Measurements from ENCODE around the gene RFC4. TPM values are rescaled to one million over a fixed set of nuclear protein-coding genes. Genes with fewer than 3 reads are reported as not detected.

Gene RFC4
- total RNA-seq, 1 experiment from 2014 or later, result 107 TPM

- peak; percentile 88 for DNase-seq
- intact Hi-C loops (cut with micrococcal nuclease; ENCODE audit: unreplicated experiment), result loop anchor here (2.0 to 10.0 kb wide), 2 partner anchors 31 to 169 kb away; partner anchors contain the start of gene AHSG
- BruUV-seq (replicated peaks), result TSS peak; percentile 30
- Mint-ChIP-seq H3K36me3 (ENCODE audit: insufficient read depth, unreplicated experiment) (peaks cover 68% of the 10 kb centered on the region), H3K27me3 (ENCODE audit: unreplicated experiment) (peaks cover 17% of the 10 kb centered on the region), H3K9me3 (ENCODE audit: low read depth, unreplicated experiment) (no peaks in the 10 kb centered on the region), H3K4me1 (ENCODE audit: low read depth, unreplicated experiment) (peaks cover 47% of the 10 kb centered on the region), H3K27ac (ENCODE audit: unreplicated experiment) (peak overlapping the region; percentile 98), H3K4me3 (ENCODE audit: low read depth, unreplicated experiment) (peak overlapping the region; percentile 81)
- TF ChIP-seq CTCF (IDR thresholded peaks at IDR 0.05; ENCODE audit: unreplicated experiment), result no peak
- CTCF ChIA-PET, result interaction anchor here (1.2 to 2.5 kb wide), 5 partner anchors 31 to 194 kb away, joined by 3 to 10 read pairs (median 5); no protein-coding TSS in a partner anchor
These were observed 22.4 kb downstream of the RFC4 start for GRCh38 chr3:186783731-186784515.

- CTCF ChIA-PET, result interaction anchor here (1.4 to 2.5 kb wide), 4 partner anchors 30 to 166 kb away, joined by 3 to 10 read pairs (median 4); no protein-coding TSS in a partner anchor
- Mint-ChIP-seq H3K36me3 (ENCODE audit: insufficient read depth, unreplicated experiment) (peaks cover 61% of the 10 kb centered on the region), H3K4me1 (ENCODE audit: low read depth, unreplicated experiment) (peaks cover 40% of the 10 kb centered on the region), H3K27ac (ENCODE audit: unreplicated experiment) (peak within 1 kb of the TSS; percentile 98), H3K9me3 (ENCODE audit: low read depth, unreplicated experiment) (no peaks in the 10 kb centered on the region), H3K27me3 (ENCODE audit: unreplicated experiment) (peaks cover 17% of the 10 kb centered on the region), H3K4me3 (ENCODE audit: low read depth, unreplicated experiment) (peak within 1 kb of the TSS; percentile 81)
- BruUV-seq (replicated peaks), result no TSS peak
- intact Hi-C loops (cut with micrococcal nuclease; ENCODE audit: unreplicated experiment), result loop anchor here (2.0 to 10.0 kb wide), 2 partner anchors 30 to 168 kb away; partner anchors contain the start of gene AHSG
- no peak for TF ChIP-seq CTCF (IDR thresholded peaks at IDR 0.05; ENCODE audit: unreplicated experiment)
- DNase-seq, result peak; percentile 98
These were observed 23.1 kb downstream of the RFC4 start, which contains the start of gene EIF4A2 for GRCh38 chr3:186783058-186783730. Gene EIF4A2, plus strand, starts transcription at chr3:186783577. Its CDS starts 34 bp downstream, at chr3:186783611.

DNA sequence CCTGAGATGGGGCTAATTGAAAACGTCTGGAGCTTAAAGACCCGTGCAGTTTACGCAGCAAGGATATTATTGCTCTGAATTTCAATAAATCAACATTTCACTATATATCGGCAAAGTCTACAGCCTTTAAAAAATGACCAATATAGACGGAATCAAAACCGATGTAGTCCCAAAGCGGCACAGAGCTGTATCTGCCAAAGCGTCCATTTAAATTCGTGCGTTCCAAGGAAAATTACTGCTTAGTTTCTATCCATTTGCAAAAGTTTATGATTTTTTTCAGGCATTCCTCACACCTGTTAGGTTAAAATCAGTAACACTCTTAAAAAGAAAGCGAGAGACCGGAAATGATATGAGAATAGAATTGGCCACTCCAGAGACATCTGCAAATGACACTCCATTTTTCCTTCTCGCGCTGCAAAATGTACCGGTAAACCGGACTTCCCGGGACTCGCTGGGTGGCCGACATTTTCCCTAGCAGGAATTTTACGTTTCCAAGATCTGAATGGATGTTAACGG is 23.7 kb downstream of the RFC4 start:
- TSS peak; percentile 97 for BruUV-seq (replicated peaks)
- Mint-ChIP-seq H3K27ac (ENCODE audit: unreplicated experiment) (peak overlapping the region; percentile 98), H3K4me1 (ENCODE audit: low read depth, unreplicated experiment) (peaks cover 34% of the 10 kb centered on the region), H3K4me3 (ENCODE audit: low read depth, unreplicated experiment) (peak overlapping the region; percentile 81), H3K36me3 (ENCODE audit: insufficient read depth, unreplicated experiment) (peaks cover 55% of the 10 kb centered on the region), H3K27me3 (ENCODE audit: unreplicated experiment) (peaks cover 17% of the 10 kb centered on the region), H3K9me3 (ENCODE audit: low read depth, unreplicated experiment) (no peaks in the 10 kb centered on the region)
- CTCF ChIA-PET, result interaction anchor here (0.5 to 2.5 kb wide), 4 partner anchors 20 to 166 kb away, joined by 3 to 10 read pairs (median 4); no protein-coding TSS in a partner anchor
- intact Hi-C loops (cut with micrococcal nuclease; ENCODE audit: unreplicated experiment), result loop anchor here (2.0 to 10.0 kb wide), 2 partner anchors 30 to 168 kb away; partner anchors contain the start of gene AHSG
- no peak for DNase-seq
- TF ChIP-seq CTCF (IDR thresholded peaks at IDR 0.05; ENCODE audit: unreplicated experiment), result no peak

DNA sequence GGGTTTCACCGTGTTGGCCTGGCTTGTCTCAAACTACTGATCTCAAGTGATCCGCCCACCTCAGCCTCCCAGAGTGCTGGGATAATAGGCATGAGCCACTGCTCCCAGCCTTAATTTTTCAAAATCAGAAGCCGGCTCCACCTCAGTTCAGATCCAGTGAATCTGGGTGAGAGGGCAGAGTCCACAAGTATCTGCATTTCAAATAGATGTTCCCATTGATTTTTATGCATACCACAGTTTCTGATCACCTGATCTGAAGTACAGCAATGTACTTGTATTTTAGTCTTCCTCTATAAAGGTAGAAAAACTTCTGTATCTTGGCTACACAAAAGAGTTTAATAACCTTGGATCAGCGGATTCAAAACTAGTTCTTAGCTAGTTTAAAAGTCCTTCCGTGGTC is 27.1 kb downstream of the RFC4 start:
- no peak for DNase-seq
- intact Hi-C loops (cut with micrococcal nuclease; ENCODE audit: unreplicated experiment), result no loop called here
- Mint-ChIP-seq H3K27ac (ENCODE audit: unreplicated experiment) (no peak overlapping the region), H3K27me3 (ENCODE audit: unreplicated experiment) (peaks cover 13% of the 10 kb centered on the region), H3K4me3 (ENCODE audit: low read depth, unreplicated experiment) (no peak overlapping the region), H3K9me3 (ENCODE audit: low read depth, unreplicated experiment) (no peaks in the 10 kb centered on the region), H3K36me3 (ENCODE audit: insufficient read depth, unreplicated experiment) (peaks cover 21% of the 10 kb centered on the region), H3K4me1 (ENCODE audit: low read depth, unreplicated experiment) (peaks cover 11% of the 10 kb centered on the region)
- BruUV-seq (replicated peaks), result no TSS peak
- CTCF ChIA-PET, result no interaction called here
- TF ChIP-seq CTCF (IDR thresholded peaks at IDR 0.05; ENCODE audit: unreplicated experiment), result no peak
